ENCODE data around the gene DEFB132.

GRCh38 chr20:308427-309038 lies 51.0 kb downstream of the DEFB132 start:
- TF ChIP-seq RAD21 (IDR thresholded peaks at IDR 0.05; ENCODE audit: low read length) (no peak), RFX5 (IDR thresholded peaks at IDR 0.05; ENCODE audit: low read length) (no peak), FOXJ3 (CRISPR knock-in tag; IDR thresholded peaks at IDR 0.05) (no peak), IRF3 (IDR thresholded peaks at IDR 0.05; ENCODE audit: low read depth, low read length) (no peak), CTCF (IDR thresholded peaks at IDR 0.05) (no peak), USF1 (IDR thresholded peaks at IDR 0.05; ENCODE audit: borderline replicate concordance, low read depth) (no peak), TAF1 (IDR thresholded peaks at IDR 0.05; ENCODE audit: borderline replicate concordance, low read depth, low read length) (no peak), RXRA (IDR thresholded peaks at IDR 0.05; ENCODE audit: borderline replicate concordance, low read depth) (no peak), SIN3A (IDR thresholded peaks at IDR 0.05; ENCODE audit: borderline replicate concordance, low read depth, low read length) (no peak), ZBTB33 (IDR thresholded peaks at IDR 0.05; ENCODE audit: borderline replicate concordance, low read depth) (no peak), GATA2 (CRISPR knock-in tag; IDR thresholded peaks at IDR 0.05) (no peak), SMC3 (IDR thresholded peaks at IDR 0.05; ENCODE audit: low read depth, low read length) (no peak), JUND (IDR thresholded peaks at IDR 0.05) (no peak)
